SK-N-SH (cell line): ENCODE data around the gene SCT. TPM values are rescaled to one million over a fixed set of nuclear protein-coding genes. Genes with fewer than 3 reads are reported as not detected.

ENCODE experiments used
- CTCF ChIA-PET: fragments of 300-600, 350-600 bp; formaldehyde crosslinking; extraction: SDS; loops from one replicate; lab custom pipeline; 2021; lab: Yijun Ruan, JAX
- POLR2A ChIA-PET: fragments of 350-600 bp; sonication (Branson Sonifier 250); formaldehyde crosslinking; extraction: SDS; loops from one replicate; lab custom pipeline; 2020; ENCODE audit warnings: antibody characterized with exemption, inconsistent platforms; lab: Yijun Ruan, JAX
- DNase-seq: peaks from one replicate; pipeline ENCODE4 v3.0.0; 2012
- H2AFZ ChIP-seq: fragments of 200-600 bp; sonication (generic); 2 replicates; pipeline ENCODE4 v1.8.1; 2016; ENCODE audit warnings: antibody characterized with exemption, mild to moderate bottlenecking, low read depth
- H3F3A ChIP-seq: fragments of 200-600 bp; sonication (generic); replicated peaks from 2 replicates; pipeline ENCODE3; 2016; ENCODE audit warnings: antibody characterized with exemption, mild to moderate bottlenecking; ENCODE audit not compliant: insufficient read depth
- H3K27ac ChIP-seq, 2 experiments: fragments of 200-500 bp in 1 of 2; fragments of 200-600 bp in 1 of 2; sonication (Bioruptor generic) in 1 of 2; sonication (generic), shearing (Covaris generic) in 1 of 2; 2 replicates each; pipeline versions ENCODE4 v1.5.1 to v1.6.1; 2014 to 2016; ENCODE audit warnings: low read depth in 2 of 2, inconsistent platforms in 1 of 2, low read length in 1 of 2, mild to moderate bottlenecking in 1 of 2, mixed read lengths in 1 of 2
- H3K27me3 ChIP-seq: fragments of 200-600 bp; sonication (generic), shearing (Covaris generic); 2 replicates; pipeline ENCODE4 v1.6.1; 2016; ENCODE audit warnings: mixed run types; ENCODE audit not compliant: insufficient read depth
- H3K36me3 ChIP-seq, 2 experiments: fragments of 200-500 bp in 1 of 2; fragments of 200-600 bp in 1 of 2; sonication (Bioruptor generic) in 1 of 2; sonication (generic) in 1 of 2; replicated peaks in 1 of 2; 2 replicates each; pipeline versions ENCODE3 to v1.5.1; 2014 to 2016; ENCODE audit warnings: low read length in 1 of 2, mild to moderate bottlenecking in 1 of 2; ENCODE audit not compliant: insufficient read depth in 2 of 2, control insufficient read depth in 1 of 2
- H3K4me1 ChIP-seq, 2 experiments: fragments of 200-500 bp in 1 of 2; fragments of 200-600 bp in 1 of 2; sonication (Bioruptor generic) in 1 of 2; sonication (generic), shearing (Covaris generic) in 1 of 2; 2 replicates each; pipeline versions ENCODE4 v1.5.1 to v1.6.1; 2014 to 2016; ENCODE audit warnings: low read depth in 1 of 2, low read length in 1 of 2, mixed run types in 1 of 2; ENCODE audit not compliant: insufficient read depth in 2 of 2, control insufficient read depth in 1 of 2
- H3K4me2 ChIP-seq: fragments of 200-600 bp; sonication (generic), shearing (Covaris generic); 2 replicates; pipeline ENCODE4 v1.6.1; 2017; ENCODE audit warnings: mixed run types
- H3K4me3 ChIP-seq, 2 experiments: fragments of 200-500 bp in 1 of 2; fragments of 200-600 bp in 1 of 2; sonication (Bioruptor generic) in 1 of 2; sonication (generic), shearing (Covaris generic) in 1 of 2; 2 replicates each; pipeline versions ENCODE4 v1.5.1 to v1.8.1; 2014 to 2016; ENCODE audit warnings: low read depth in 2 of 2, inconsistent platforms in 1 of 2, low read length in 1 of 2, mild to moderate bottlenecking in 1 of 2, mixed read lengths in 1 of 2, moderate library complexity in 1 of 2
- H3K79me2 ChIP-seq: fragments of 200-600 bp; sonication (generic); 2 replicates; pipeline ENCODE4 v1.8.1; 2017; ENCODE audit warnings: mild to moderate bottlenecking; ENCODE audit not compliant: insufficient read depth
- H3K9ac ChIP-seq: fragments of 200-600 bp; sonication (generic); 2 replicates; pipeline ENCODE4 v1.6.1; 2017; ENCODE audit warnings: mixed run types
- H3K9me2 ChIP-seq: fragments of 200-600 bp; sonication (generic); 2 replicates; pipeline ENCODE4 v1.6.1; 2017; ENCODE audit warnings: mixed run types
- H3K9me3 ChIP-seq: fragments of 200-600 bp; sonication (generic); 2 replicates; pipeline ENCODE4 v1.6.1; 2017; ENCODE audit warnings: mixed run types, mild to moderate bottlenecking, moderate library complexity
- H4K20me1 ChIP-seq: fragments of 200-600 bp; sonication (generic); 2 replicates; pipeline ENCODE4 v1.6.1; 2017; ENCODE audit warnings: mild to moderate bottlenecking, mixed run types; ENCODE audit not compliant: insufficient read depth
- CHD2 ChIP-seq: fragments of 150-350 bp; IDR thresholded peaks from 2 replicates; pipeline ENCODE4 v1.6.1; 2018; ENCODE audit warnings: low read length; ENCODE audit not compliant: partially characterized antibody
- CTCF ChIP-seq: fragments of 200-600 bp; sonication (generic); IDR thresholded peaks from 2 replicates; pipeline ENCODE4 v1.6.1; 2017; ENCODE audit warnings: antibody characterized with exemption, mild to moderate bottlenecking, moderate library complexity
- ELF1 ChIP-seq: IDR thresholded peaks from 2 replicates; pipeline ENCODE4 v1.4.0; 2012
- EP300 ChIP-seq, 2 experiments: IDR thresholded peaks; 2 replicates each; pipeline versions ENCODE4 v1.4.0 to v1.6.1; 2012; ENCODE audit warnings: borderline replicate concordance in 1 of 2, low read depth in 1 of 2, low read length in 1 of 2
- FOXJ3 ChIP-seq: sonication (generic); formaldehyde crosslinking; IDR thresholded peaks from 2 replicates; pipeline ENCODE4 v1.5.1; 2020; ENCODE audit warnings: mild to moderate bottlenecking, missing genetic modification reagents
- NRF1 ChIP-seq: IDR thresholded peaks from 2 replicates; pipeline ENCODE4 v1.6.1; 2012; ENCODE audit warnings: low read depth, mild to moderate bottlenecking, low read length
- RAD21 ChIP-seq: IDR thresholded peaks from 2 replicates; pipeline ENCODE4 v1.6.1; 2012; ENCODE audit warnings: mild to moderate bottlenecking, low read length
- RCOR1 ChIP-seq: fragments of 150-350 bp; IDR thresholded peaks from 2 replicates; pipeline ENCODE4 v1.6.1; 2017; ENCODE audit warnings: antibody characterized with exemption, low read length
- REST ChIP-seq: IDR thresholded peaks from 2 replicates; pipeline ENCODE4 v1.6.1; 2012; ENCODE audit warnings: mild to moderate bottlenecking, low read depth, low read length, moderate library complexity
- RXRA ChIP-seq: IDR thresholded peaks from 2 replicates; pipeline ENCODE4 v1.4.0; 2012; ENCODE audit warnings: low read depth, mild to moderate bottlenecking, borderline replicate concordance
- SIN3A ChIP-seq: IDR thresholded peaks from 2 replicates; pipeline ENCODE4 v1.6.1; 2012; ENCODE audit warnings: low read depth, mild to moderate bottlenecking, low read length, moderate library complexity, borderline replicate concordance
- TEAD4 ChIP-seq: IDR thresholded peaks from 2 replicates; pipeline ENCODE4 v1.4.0; 2012; ENCODE audit warnings: mild to moderate bottlenecking, borderline replicate concordance; ENCODE audit not compliant: insufficient read depth
- USF1 ChIP-seq: IDR thresholded peaks from 2 replicates; pipeline ENCODE4 v1.4.0; 2012; ENCODE audit warnings: low read depth, borderline replicate concordance
- USF2 ChIP-seq: fragments of 150-350 bp; IDR thresholded peaks from 2 replicates; pipeline ENCODE4 v1.6.1; 2017; ENCODE audit warnings: antibody characterized with exemption, low read length, low read depth, borderline replicate concordance
- ZBTB33 ChIP-seq: IDR thresholded peaks from 2 replicates; pipeline ENCODE4 v1.4.0; 2012; ENCODE audit warnings: low read depth, borderline replicate concordance
- WGBS: methylation state at CpG from one replicate; pipeline ENCODE4 v1.1.6; 2017; ENCODE audit warnings: low lambda C conversion rate; 5-methylcytosine and 5-hydroxymethylcytosine counted together
- polyA plus RNA-seq, 3 experiments: library from polyadenylated mRNA; depleted of rRNA; stranded (reverse); fragments of >200 nt; gene quantifications; 2 replicates each; pipeline ENCODE4 v1.2.3, GENCODE V29; 2012

The SCT gene
- polyA plus RNA-seq, 1 of the 3 experiments (the other 2 are of a cell fraction), result not detected

GRCh38 chr11:630871-631270 is 3.9 kb upstream of the SCT start:
- no peak for TF ChIP-seq SIN3A
- no peak for TF ChIP-seq EP300 (IDR thresholded peaks at IDR 0.05; ENCODE audit: borderline replicate concordance in 1 of 2, low read depth in 1 of 2, low read length in 1 of 2)
- no peak for TF ChIP-seq TEAD4
- no peak for TF ChIP-seq REST
- TF ChIP-seq CTCF, result no peak
- no peak for TF ChIP-seq RXRA
- TF ChIP-seq ELF1, result no peak
- no peak for TF ChIP-seq FOXJ3 (CRISPR knock-in tag)
- TF ChIP-seq RAD21, result no peak
- TF ChIP-seq RCOR1, result no peak
- TF ChIP-seq USF2, result no peak
- TF ChIP-seq CHD2, result no peak
- TF ChIP-seq USF1, result no peak
- no peak for TF ChIP-seq NRF1
- TF ChIP-seq ZBTB33, result no peak
- TF ChIP-seq, all 33 proteins: peak for 0
- H2AFZ ChIP-seq, result no peak overlapping the region
- H3K9me2 ChIP-seq, result no peaks in the 10 kb centered on the region
- peaks cover 0 to 4% of the 10 kb centered on the region in 2 experiments for H3K36me3 ChIP-seq
- WGBS, result 95% methylated on average over 4 of the region's 5 CpGs
- no peak overlapping the region for H3K9ac ChIP-seq
- H4K20me1 ChIP-seq, result peaks cover 1% of the 10 kb centered on the region; the same call in 1 of the 2 replicates
- H3K4me2 ChIP-seq, result no peak overlapping the region
- H3K4me3 ChIP-seq, result no peak overlapping the region
- no peak overlapping the region for H3K27ac ChIP-seq
- H3F3A ChIP-seq, result peaks cover 24% of the 10 kb centered on the region
- no peak for DNase-seq
- no peaks in the 10 kb centered on the region for H3K9me3 ChIP-seq
- H3K27me3 ChIP-seq, result no peaks in the 10 kb centered on the region
- POLR2A ChIA-PET, result no interaction called here
- CTCF ChIA-PET, result no interaction called here
- no peaks in the 10 kb centered on the region; the same call in 1 of the 2 replicates for H3K79me2 ChIP-seq
- no peaks in the 10 kb centered on the region for H3K4me1 ChIP-seq
